G401.6 (cell line): ENCODE measurements around the gene CARNS1.

Experiments
- FAIRE-seq: peaks from 2 replicates; lab custom pipeline; 2012; peaks lifted over from hg19 to GRCh38; lab: Jason Lieb, UNC

Gene CARNS1

DNA sequence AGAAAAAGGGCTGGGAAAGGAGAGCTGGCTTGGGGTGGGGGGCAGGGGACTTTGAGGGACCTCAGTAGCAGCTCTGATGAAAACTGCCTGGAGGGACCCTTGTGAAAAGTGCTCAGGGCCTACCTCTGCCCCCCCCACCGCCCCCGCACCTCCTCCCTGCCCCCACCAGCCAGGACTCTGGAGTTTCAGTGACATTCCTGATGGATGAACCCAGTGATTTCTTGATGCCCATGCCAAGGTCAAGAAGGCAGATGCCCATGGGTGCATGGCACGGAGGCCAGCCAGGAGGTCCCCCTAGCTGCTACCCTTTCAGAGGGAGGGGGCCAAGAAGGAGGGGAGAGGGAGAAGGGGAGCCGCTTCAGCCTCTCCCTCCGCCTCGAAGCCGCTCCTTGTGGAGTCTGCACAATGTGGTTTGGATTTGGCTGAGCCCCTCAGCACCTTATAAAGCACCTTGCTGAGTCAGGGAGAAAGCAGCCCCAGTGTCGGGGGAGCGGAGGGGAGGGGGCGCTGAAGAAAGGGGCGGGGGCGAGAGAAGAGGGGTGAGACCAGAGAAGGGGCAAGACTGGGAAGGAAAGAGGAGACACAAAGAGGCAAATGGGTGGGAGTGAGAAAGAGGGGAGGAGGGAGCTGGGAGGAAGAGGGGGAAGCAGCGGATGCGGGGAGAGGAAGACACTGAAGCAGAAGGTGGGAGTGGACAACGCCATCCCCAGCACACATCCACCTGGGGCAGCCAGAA, 40.0 kb upstream of the CARNS1 start:
- FAIRE-seq: no peak

DNA sequence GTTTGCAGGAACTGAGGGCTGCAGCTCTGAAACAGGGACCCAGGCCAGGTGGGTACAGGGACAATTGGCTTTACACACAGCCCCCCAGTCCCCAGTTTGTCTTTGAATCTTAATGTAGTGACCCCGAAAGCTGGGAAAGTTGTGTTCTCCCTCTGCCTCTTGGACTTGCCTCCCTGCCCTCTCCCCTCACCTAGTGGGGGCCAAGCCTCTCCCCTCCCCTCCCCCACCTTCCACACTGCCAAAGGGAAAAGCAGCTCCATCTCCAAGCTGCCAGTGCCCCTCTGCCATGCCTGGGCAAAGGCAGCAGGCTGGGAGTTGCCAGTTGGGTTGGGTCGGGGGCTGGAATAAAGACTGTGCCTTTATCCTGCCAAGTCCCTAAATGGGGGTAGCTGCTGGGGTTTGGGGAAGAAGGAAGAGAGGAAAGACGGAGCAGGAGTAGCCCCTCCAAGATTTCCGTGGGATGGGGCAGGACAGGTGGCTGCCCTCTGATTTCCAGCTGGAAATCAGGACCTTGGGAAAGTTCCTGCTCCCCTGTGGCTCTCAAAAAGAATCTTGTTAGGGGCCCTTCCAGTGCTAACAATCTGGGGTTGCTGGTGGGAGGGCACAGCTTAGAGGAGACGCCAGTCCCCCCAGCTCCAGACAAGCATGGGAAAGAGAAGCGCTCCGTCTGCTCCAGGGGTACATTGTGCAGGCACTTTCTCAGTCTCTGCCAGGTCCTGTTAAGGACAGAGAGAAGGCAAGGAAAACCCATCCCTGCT, 39.2 kb upstream of the CARNS1 start:
- no peak for FAIRE-seq

DNA sequence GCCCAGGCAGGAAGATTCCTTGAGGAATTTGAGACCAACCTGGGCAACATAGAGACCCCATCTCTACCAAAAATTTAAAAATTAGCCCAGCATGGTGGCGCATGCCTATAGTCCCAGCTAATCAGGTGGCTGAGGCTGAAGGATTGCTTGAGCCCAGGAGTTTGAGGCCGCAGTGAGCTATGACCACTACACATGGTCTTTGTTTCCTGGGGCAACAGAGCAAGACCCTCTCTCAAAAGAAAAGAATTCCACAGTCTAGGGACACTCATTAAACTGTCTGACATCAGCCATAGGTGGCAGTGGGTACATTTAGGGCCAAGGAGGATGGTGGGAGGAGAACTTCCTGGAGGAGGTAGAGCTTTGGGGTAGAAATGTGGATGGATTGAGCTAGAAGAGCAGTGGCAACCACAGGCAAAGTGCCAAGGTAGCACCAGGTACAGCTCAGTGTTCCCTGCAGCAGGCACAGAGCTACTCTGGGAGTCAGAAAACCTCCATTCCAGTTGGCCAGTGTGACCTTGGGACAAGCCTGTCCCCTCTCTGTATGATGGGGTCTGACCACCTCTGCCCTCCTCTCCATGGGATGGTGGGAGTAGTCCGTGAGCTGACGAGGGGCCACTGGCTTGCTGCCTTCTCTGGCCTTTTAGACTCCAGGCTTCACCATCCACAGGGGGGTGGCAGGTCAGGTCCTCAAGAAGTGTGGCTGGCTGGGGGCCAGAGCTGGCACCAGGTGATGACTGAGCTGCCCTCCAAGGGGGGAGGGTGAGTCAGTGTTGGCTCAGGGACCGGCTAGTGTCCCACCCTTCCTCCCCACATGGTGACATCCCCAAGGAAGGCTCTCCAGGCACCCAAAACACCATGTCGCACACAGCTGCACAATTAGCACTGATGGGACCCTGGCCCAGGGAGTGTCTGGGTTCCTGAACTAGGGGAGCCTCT, 38.3 kb upstream of the CARNS1 start:
- FAIRE-seq: no peak

- no peak for FAIRE-seq
These were observed 36.9 kb upstream of the CARNS1 start for GRCh38 chr11:67378544-67378943.

GRCh38 chr11:67379061-67380058, 36.1 kb upstream of the CARNS1 start:
- FAIRE-seq: no peak

DNA sequence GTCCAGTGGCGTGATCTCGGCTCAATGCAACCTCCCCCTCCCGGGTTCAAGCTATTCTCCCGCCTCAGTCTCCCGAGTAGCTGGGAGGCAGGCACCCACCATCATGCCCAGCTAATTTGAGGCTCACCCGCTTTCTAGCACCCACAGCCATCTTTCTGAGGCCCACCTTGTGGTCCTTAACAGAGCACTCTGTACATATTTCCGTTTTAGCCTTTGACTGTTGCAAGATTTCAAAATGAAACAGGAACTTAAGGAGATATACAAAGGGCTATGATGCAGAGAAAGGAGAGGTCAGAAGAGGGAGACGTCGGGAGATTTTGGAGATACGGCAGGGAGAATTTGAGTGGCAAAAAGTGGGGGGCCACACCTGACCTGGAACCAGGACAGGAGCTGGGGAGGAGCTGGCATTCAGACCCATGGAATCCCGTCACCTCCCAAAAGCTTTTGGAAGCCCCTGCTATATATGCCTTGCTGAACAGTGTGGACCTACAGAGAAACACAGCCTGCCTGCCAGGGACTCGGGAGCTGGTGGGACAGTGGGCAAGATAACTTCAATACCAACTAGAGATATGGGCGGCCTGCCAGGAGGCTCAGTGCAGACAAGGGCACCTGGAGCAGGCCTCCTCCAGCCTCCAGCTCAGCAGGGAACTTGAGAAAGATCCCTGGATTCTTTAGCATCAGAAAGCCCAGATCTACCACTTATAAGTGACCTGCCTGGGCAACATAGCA, 34.1 kb upstream of the CARNS1 start:
- no peak for FAIRE-seq

DNA sequence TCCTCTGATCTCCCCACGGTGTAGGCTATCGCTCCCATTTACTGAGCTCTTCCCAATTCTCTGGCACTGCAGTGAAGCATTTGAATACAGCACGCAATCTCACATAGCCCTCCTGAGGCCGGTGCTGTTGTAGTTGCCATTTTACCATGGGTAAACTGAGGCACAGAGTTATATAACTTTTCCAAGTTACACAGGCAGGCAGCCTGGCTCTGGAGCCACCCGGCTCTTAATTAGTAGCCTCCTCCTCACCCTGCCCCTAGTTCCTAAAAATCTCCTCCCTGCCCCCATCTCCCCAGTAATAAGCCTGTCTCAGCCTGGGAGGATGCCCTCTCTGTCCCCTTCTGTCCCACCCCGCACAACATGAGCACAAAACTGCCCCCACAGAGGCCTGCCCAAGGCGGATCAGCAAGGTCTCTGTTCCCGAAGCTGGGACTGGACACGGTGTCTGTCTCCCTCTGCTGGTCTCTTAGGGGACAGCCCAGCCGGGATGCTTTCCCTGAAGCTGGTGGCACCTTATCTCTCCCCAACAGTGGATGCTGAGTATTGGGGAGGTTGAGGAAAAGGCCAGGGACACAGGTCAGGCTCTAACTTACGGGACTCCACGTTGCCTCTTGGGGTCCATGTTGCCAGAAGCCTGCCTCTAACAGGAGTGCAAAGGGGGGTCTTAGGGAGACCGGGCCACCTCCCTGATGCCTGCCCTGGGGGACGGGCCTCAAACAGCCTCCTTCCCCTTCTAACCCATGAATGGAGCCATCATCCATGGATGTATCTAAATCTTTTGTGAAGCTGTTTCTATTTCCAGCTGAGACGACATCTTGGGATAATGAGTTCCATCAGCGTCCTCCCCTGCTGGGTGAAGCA, 33.0 kb upstream of the CARNS1 start:
- FAIRE-seq: no peak

DNA sequence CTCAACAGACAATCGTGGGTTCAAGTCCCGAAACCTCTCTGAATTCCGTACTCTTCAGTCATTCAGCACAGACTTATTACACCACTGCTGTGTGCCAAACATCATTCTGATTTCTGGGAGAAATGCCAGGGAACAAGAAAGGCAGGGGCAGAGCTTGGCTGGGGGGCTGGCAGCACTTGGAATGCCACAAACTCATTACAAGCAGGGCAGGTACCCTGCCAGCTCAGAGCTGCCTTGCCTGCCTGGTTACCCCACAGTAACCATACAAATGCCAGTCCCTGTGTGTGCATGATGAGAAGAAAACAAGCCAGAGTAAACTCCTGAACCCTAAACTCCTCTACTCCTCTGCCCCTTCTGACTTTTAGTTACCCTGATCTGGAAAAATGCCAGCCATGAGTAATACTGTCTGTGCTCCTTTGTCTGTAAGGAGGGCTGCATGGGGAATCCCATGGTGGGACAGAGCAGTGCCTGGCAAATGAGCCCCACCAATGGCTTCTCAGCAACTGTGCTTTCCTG, 30.6 kb upstream of the CARNS1 start:
- no peak for FAIRE-seq

- FAIRE-seq: no peak
These were observed 28.4 kb upstream of the CARNS1 start for GRCh38 chr11:67387069-67387468.

GRCh38 chr11:67387518-67387917, 28.0 kb upstream of the CARNS1 start:
- FAIRE-seq: no peak

DNA sequence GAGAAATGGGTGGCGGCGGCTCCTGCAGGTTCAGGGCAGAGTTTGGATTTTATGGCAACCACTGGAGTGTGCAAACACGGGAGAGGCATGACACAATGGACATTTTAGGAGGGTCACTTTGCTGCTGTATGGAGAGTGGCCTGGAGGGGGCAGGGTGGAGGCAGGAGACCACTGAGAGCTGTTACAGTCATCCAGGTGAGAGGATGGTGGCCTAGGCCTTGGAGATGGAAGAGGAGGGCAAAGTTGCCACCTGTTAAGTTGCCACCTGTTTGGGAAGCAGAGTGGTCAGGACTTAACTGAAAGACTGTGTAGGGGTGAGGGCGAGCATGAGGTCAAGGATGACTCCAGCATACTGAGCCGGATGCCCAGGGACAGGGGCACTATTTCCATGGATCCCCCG, 26.0 kb upstream of the CARNS1 start:
- no peak for FAIRE-seq

- FAIRE-seq: no peak
These were observed 24.6 kb upstream of the CARNS1 start for GRCh38 chr11:67390947-67391303.

DNA sequence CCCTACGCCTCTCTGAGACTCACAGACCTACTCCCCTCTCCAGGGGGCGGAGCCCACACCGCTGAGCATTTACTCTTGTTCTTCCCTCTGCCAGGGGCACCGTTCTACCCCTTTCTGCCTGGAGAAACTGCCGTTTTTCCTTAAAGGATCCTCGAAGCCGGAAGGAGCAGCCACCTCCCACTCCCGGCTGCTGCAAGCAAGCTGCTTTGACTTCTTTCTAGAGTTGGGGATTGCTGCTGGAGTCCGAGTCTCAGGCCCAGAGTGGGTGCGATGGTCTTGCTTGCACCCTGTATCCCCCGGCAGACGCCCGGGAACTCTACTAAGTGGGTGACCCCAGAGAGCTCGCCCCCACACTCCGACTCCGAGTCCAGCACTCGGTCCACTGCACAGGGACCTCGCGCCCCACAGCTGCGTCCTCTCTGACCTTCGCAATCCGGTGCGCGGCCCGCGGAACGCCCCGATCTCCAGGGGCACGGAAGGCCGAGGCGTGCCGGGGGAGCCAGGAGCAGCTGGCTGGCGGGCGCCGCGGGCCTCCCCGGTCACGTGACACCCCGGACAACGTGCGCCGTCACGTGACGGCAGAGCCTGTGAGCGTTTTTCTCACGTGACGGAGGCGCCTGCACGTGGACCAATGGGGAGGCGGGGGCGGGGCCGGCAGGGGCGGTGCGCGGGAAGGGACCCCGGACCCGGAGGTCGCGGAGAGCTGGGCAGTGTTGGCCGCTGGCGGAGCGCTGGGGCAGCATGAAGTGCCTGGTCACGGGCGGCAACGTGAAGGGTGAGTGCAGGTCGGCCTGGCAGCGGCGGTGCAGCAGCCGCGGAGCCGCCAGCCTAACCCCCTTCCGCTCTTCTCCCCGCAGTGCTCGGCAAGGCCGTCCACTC, 23.9 kb upstream of the CARNS1 start, which contains the start of gene RAD9A:
Gene RAD9A, plus strand, starts transcription at position 683 of the 879 bp plus-strand sequence. Its CDS starts 59 bp downstream, at position 742.
- no peak for FAIRE-seq

DNA sequence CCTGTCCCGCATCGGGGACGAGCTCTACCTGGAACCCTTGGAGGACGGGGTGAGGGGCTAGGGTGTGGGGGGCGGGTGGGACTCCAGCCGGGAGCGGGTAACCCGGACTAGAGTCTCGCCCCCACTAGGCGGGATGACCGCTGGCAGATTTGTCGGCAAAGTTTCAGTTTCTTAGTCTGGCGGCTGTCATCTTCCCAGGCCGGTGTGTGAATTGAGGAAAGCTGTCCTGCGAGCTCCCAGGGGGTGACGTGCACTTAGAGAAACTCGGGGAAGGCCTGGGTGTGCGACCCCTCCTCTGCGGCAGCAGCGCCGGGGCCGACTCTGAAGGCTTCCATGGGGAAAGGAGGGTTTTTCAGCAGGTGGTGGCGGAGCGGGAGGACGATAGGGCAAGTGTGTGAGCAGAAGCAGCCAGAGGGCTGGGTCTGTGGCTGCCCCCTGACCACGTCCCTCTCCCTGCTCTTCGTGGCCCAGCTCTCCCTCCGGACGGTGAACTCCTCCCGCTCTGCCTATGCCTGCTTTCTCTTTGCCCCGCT, 23.2 kb upstream of the CARNS1 start:
- no peak for FAIRE-seq

- FAIRE-seq: no peak
These were observed 22.0 kb upstream of the CARNS1 start for GRCh38 chr11:67393437-67393836.

DNA sequence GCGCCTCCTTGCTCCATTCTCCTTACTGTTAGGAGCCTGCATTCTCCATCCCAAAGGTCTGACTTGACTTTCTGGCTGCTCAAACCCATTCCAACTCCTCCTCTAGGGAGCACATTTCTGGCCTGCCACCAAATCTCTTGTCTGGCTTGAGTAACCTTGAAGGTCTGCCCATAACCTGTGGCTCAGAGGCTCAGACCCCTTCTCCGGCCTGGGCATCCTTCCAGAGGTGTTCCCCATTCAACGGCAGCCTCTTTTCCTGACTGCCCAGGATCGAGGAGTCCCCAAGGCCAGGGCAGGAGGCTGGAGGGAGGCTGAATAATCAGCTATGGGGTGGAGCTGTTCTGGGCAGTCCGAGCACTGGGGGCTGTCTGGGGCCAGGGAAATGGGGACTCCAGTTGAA, 21.5 kb upstream of the CARNS1 start:
- no peak for FAIRE-seq

DNA sequence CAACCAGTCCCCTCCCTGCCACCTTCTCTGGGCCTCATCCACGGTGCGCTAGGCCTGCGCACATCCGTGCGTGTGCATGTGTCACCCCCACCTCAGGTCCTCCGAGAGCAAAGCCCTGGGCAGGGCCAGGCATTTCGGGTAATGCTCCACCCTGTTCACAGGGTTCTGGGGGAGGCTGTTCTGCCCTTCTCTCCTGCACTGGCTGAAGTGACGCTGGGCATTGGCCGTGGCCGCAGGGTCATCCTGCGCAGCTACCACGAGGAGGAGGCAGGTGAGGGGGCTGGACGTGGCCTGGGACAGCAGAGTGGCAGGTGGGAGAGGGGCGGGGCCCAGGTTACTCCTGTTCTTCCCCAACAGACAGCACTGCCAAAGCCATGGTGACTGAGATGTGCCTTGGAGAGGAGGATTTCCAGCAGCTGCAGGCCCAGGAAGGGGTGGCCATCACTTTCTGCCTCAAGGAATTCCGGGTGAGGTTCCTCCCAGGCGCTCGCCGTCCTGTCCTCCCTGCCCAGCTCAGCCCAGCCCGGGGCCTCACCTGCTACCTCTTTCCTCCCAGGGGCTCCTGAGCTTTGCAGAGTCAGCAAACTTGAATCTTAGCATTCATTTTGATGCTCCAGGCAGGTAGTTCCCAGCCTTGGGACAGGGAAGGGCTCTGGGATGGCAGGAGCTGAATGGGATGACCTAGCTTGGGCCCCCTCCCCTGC, 19.8 kb upstream of the CARNS1 start:
- FAIRE-seq: no peak

- no peak for FAIRE-seq
These were observed 19.3 kb upstream of the CARNS1 start for GRCh38 chr11:67396259-67396581.
